H9 (cell line): Measurements from ENCODE around the gene PFDN2. TPM values are rescaled to one million over a fixed set of nuclear protein-coding genes. Genes with fewer than 3 reads are reported as not detected.

Experiments
- DNase-seq: peaks from one replicate; pipeline ENCODE4 v3.0.0-alpha.2; 2017
- H2AFZ ChIP-seq: one replicate; pipeline ENCODE4 v1.6.1; 2013; ENCODE audit warnings: mild to moderate bottlenecking, low read length, control low read depth, moderate library complexity
- H2AK5ac ChIP-seq: 2 replicates; pipeline ENCODE4 v1.6.1; 2013; ENCODE audit warnings: low read length, control low read depth, mixed read lengths; ENCODE audit not compliant: insufficient read length
- H2BK120ac ChIP-seq: one replicate; pipeline ENCODE4 v1.6.1; 2013; ENCODE audit warnings: low read depth, mild to moderate bottlenecking, low read length, control low read depth, inconsistent platforms; ENCODE audit not compliant: poor library complexity, severe bottlenecking
- H2BK12ac ChIP-seq: 2 replicates; pipeline ENCODE4 v1.6.1; 2013; ENCODE audit warnings: low read length, control low read depth, mixed read lengths, low read depth; ENCODE audit not compliant: insufficient read length
- H2BK15ac ChIP-seq: 2 replicates; pipeline ENCODE4 v1.6.1; 2013; ENCODE audit warnings: low read depth, low read length, control low read depth
- H2BK20ac ChIP-seq: one replicate; pipeline ENCODE4 v1.6.1; 2013; ENCODE audit warnings: low read depth, mild to moderate bottlenecking, low read length, control low read depth, inconsistent platforms; ENCODE audit not compliant: poor library complexity, severe bottlenecking
- H2BK5ac ChIP-seq: 2 replicates; pipeline ENCODE4 v1.6.1; 2013; ENCODE audit warnings: low read length, control low read depth, mixed read lengths; ENCODE audit not compliant: insufficient read length
- H3K14ac ChIP-seq: 2 replicates; pipeline ENCODE4 v1.6.1; 2013; ENCODE audit warnings: low read length, control low read depth; ENCODE audit not compliant: insufficient read depth
- H3K18ac ChIP-seq: 2 replicates; pipeline ENCODE4 v1.6.1; 2013; ENCODE audit warnings: low read depth, mild to moderate bottlenecking, mixed read lengths, low read length, control low read depth; ENCODE audit not compliant: insufficient read length
- H3K23ac ChIP-seq: 2 replicates; pipeline ENCODE4 v1.6.1; 2013; ENCODE audit warnings: low read length, control low read depth, mixed read lengths, low read depth; ENCODE audit not compliant: insufficient read length
- H3K23me2 ChIP-seq: 2 replicates; pipeline ENCODE4 v1.6.1; 2013; ENCODE audit warnings: low read depth, mild to moderate bottlenecking, mixed read lengths, low read length, control low read depth; ENCODE audit not compliant: insufficient read length, poor library complexity, severe bottlenecking
- H3K27ac ChIP-seq: 2 replicates; pipeline ENCODE4 v1.5.1; 2013; ENCODE audit warnings: low read length, control low read depth, mixed read lengths, low read depth; ENCODE audit not compliant: insufficient read length
- H3K27me3 ChIP-seq: 2 replicates; pipeline ENCODE4 v1.6.1; 2013; ENCODE audit warnings: low read length, control low read depth, inconsistent platforms; ENCODE audit not compliant: insufficient read depth
- H3K4ac ChIP-seq: 2 replicates; pipeline ENCODE4 v1.6.1; 2013; ENCODE audit warnings: low read depth, mild to moderate bottlenecking, control low read depth, inconsistent platforms, low read length, moderate library complexity
- H3K4me1 ChIP-seq: 2 replicates; pipeline ENCODE4 v1.6.1; 2013; ENCODE audit warnings: low read length, control low read depth, inconsistent platforms; ENCODE audit not compliant: insufficient read depth
- H3K4me2 ChIP-seq: 2 replicates; pipeline ENCODE4 v1.6.1; 2013; ENCODE audit warnings: low read length, control low read depth, mixed read lengths; ENCODE audit not compliant: insufficient read length, insufficient read depth
- H3K56ac ChIP-seq: 2 replicates; pipeline ENCODE4 v1.6.1; 2013; ENCODE audit warnings: low read depth, mild to moderate bottlenecking, mixed read lengths, low read length, control low read depth; ENCODE audit not compliant: insufficient read length
- H3K79me1 ChIP-seq: 2 replicates; pipeline ENCODE4 v1.6.1; 2013; ENCODE audit warnings: low read depth, mild to moderate bottlenecking, moderate library complexity, low read length, control low read depth, inconsistent platforms; ENCODE audit not compliant: insufficient read depth, poor library complexity, severe bottlenecking
- H3K79me2 ChIP-seq: 2 replicates; pipeline ENCODE4 v1.6.1; 2013; ENCODE audit warnings: low read length, control low read depth, inconsistent platforms; ENCODE audit not compliant: insufficient read depth
- H3K9ac ChIP-seq: 2 replicates; pipeline ENCODE4 v1.6.1; 2013; ENCODE audit warnings: low read length, control low read depth, mixed read lengths; ENCODE audit not compliant: insufficient read length; ENCODE audit errors: extremely low read depth
- H3K9me3 ChIP-seq: one replicate; pipeline ENCODE4 v1.6.1; 2013; ENCODE audit warnings: low read depth, low read length, inconsistent platforms; ENCODE audit not compliant: control insufficient read depth
- H3T11ph ChIP-seq: one replicate; pipeline ENCODE4 v1.6.1; 2013; ENCODE audit warnings: mild to moderate bottlenecking, low read length, control low read depth, inconsistent platforms
- H4K20me1 ChIP-seq: one replicate; pipeline ENCODE4 v1.6.1; 2013; ENCODE audit not compliant: control insufficient read depth, insufficient read length, insufficient read depth
- H4K5ac ChIP-seq: 2 replicates; pipeline ENCODE4 v1.6.1; 2013; ENCODE audit warnings: low read depth, mild to moderate bottlenecking, mixed read lengths, low read length, control low read depth; ENCODE audit not compliant: insufficient read length
- H4K8ac ChIP-seq: replicated peaks from 2 replicates; pipeline ENCODE4 v1.6.1; 2013; ENCODE audit warnings: low read length, control low read depth, mixed read lengths, low read depth; ENCODE audit not compliant: insufficient read length
- H4K91ac ChIP-seq: 2 replicates; pipeline ENCODE4 v1.6.1; 2013; ENCODE audit warnings: low read depth, mild to moderate bottlenecking, moderate library complexity, mixed read lengths, low read length, control low read depth; ENCODE audit not compliant: insufficient read length
- H3K27ac Mint-ChIP-seq, 3 experiments: 2 replicates in 2 of 3; 3 replicates in 1 of 3; pipeline ENCODE4 v1.8.0; 2020 to 2021; ENCODE audit warnings: mixed read lengths in 3 of 3, mild to moderate bottlenecking in 1 of 3, moderate library complexity in 1 of 3
- H3K27me3 Mint-ChIP-seq: 2 replicates; pipeline ENCODE4 v1.8.0; 2021; ENCODE audit warnings: low read depth, mild to moderate bottlenecking, moderate library complexity, mixed read lengths
- H3K36me3 Mint-ChIP-seq, 3 experiments: 2 replicates in 2 of 3; 3 replicates in 1 of 3; pipeline ENCODE4 v1.8.0; 2020 to 2021; ENCODE audit warnings: low read depth in 3 of 3, mixed read lengths in 3 of 3; ENCODE audit not compliant: insufficient read depth in 1 of 3
- H3K4me1 Mint-ChIP-seq, 2 experiments: 2 replicates each; pipeline ENCODE4 v1.8.0; 2020; ENCODE audit warnings: mixed read lengths in 2 of 2
- H3K4me3 Mint-ChIP-seq, 2 experiments: 2 replicates in 1 of 2; 3 replicates in 1 of 2; pipeline ENCODE4 v1.8.0; 2020 to 2021; ENCODE audit warnings: mild to moderate bottlenecking in 2 of 2, mixed read lengths in 2 of 2, moderate library complexity in 1 of 2
- H3K9me3 Mint-ChIP-seq, 2 experiments: 2 replicates in 1 of 2; 3 replicates in 1 of 2; pipeline ENCODE4 v1.8.0; 2020; ENCODE audit warnings: mild to moderate bottlenecking in 2 of 2, mixed read lengths in 2 of 2, moderate library complexity in 1 of 2
- WGBS: extraction: QIAGEN DNeasy Blood & Tissue Kit; methylation state at CpG from one replicate; pipeline ENCODE4 v1.1.7; 2013; ENCODE audit warnings: missing lambda C conversion rate, low lambda C conversion rate, mixed read lengths; ENCODE audit not compliant: insufficient read length; ENCODE audit errors: extremely low coverage; 5-methylcytosine and 5-hydroxymethylcytosine counted together
- total RNA-seq: library from RNA; stranded (reverse); gene quantifications from 2 replicates; pipeline ENCODE4 v1.2.1, GENCODE V29; 2021
- TF ChIP-seq, protein P1 (sequence below): fragments of 200-600 bp; sonication (generic); conservative IDR thresholded peaks from 3 replicates; pipeline ENCODE4 v1.8.0; 2021; ENCODE audit warnings: antibody characterized with exemption, mild to moderate bottlenecking

PFDN2 gene
- total RNA-seq, 1 experiment from 2014 or later: 71.8 TPM

DNA sequence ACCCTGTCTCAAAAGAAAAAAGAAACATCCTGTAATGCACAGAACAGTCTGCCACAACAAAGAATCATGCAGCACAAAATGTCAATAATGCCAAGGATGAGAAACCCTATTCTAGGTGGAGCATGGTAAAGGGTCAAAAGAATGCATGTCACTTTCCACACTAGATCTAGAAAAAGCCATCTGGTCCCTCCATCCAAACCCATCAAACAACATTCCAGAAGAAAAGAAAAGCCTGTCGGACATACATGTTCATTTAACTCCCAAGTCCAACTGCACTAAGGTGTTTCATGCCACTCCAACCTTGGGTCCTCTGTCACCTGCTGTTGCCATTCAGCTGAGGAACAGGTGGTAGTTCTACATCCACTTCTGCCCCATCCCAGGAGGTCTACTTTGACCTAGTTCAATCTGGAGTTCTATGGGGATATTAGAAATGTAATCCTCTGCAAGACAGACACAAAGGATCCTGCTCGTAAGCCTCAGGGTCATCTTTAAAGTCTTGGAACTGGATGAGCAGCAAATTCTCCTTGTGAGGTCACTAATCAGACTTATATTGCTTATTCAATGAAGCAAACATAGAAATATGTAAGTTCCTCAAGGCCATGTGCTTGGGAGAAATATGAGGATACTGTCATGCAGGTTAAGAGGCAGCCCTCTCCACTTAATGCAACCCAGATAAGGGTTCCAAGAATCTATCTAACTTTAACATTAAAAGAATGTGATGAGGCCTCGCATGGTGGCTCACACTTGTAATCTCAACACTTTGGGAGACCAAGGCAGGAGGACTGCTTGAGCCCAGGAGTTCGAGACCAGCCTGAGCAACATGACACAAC lies 11.0 kb upstream of the PFDN2 start:
- no peak overlapping the region for H3K4me2 ChIP-seq
- no peaks in the 10 kb centered on the region for H3K27me3 ChIP-seq
- H3K4me1 ChIP-seq: no peaks in the 10 kb centered on the region
- TF ChIP-seq, protein P1, sequence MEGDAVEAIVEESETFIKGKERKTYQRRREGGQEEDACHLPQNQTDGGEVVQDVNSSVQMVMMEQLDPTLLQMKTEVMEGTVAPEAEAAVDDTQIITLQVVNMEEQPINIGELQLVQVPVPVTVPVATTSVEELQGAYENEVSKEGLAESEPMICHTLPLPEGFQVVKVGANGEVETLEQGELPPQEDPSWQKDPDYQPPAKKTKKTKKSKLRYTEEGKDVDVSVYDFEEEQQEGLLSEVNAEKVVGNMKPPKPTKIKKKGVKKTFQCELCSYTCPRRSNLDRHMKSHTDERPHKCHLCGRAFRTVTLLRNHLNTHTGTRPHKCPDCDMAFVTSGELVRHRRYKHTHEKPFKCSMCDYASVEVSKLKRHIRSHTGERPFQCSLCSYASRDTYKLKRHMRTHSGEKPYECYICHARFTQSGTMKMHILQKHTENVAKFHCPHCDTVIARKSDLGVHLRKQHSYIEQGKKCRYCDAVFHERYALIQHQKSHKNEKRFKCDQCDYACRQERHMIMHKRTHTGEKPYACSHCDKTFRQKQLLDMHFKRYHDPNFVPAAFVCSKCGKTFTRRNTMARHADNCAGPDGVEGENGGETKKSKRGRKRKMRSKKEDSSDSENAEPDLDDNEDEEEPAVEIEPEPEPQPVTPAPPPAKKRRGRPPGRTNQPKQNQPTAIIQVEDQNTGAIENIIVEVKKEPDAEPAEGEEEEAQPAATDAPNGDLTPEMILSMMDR: no peak
- H2AFZ ChIP-seq: no peak overlapping the region
- peaks cover 5% of the 10 kb centered on the region for H3K79me1 ChIP-seq
- Mint-ChIP-seq H3K27me3 (no peaks in the 10 kb centered on the region), H3K4me1 (peaks cover 18 to 19% of the 10 kb centered on the region in 2 experiments), H3K27ac (no peak overlapping the region), H3K4me3 (no peak overlapping the region), H3K36me3 (peaks cover 19 to 58% (median 56%) of the 10 kb centered on the region in 3 experiments; a peak in 6 of 7 replicates), H3K9me3 (no peaks in the 10 kb centered on the region; a peak in 1 of 5 replicates)
- H3T11ph ChIP-seq: no peak overlapping the region
- no peaks in the 10 kb centered on the region for H4K20me1 ChIP-seq
- H4K8ac ChIP-seq: no peak overlapping the region
- no peak for DNase-seq
- 0 out of 2 replicates have a peak, but pooled peaks cover 4% of the 10 kb centered on the region for H3K79me2 ChIP-seq
- H3K14ac ChIP-seq: no peak overlapping the region
- H2BK120ac ChIP-seq: no peak overlapping the region
- no peak overlapping the region for H3K9ac ChIP-seq
- peaks cover 13% of the 10 kb centered on the region for H3K23me2 ChIP-seq
- no peak overlapping the region for H4K5ac ChIP-seq
- H2BK12ac ChIP-seq: no peak overlapping the region
- no peaks in the 10 kb centered on the region for H3K9me3 ChIP-seq
- H3K56ac ChIP-seq: no peak overlapping the region
- H2BK5ac ChIP-seq: no peak overlapping the region
- no peak overlapping the region for H3K18ac ChIP-seq
- H2BK15ac ChIP-seq: no peak overlapping the region
- no peak overlapping the region for H2AK5ac ChIP-seq
- H3K27ac ChIP-seq: no peak overlapping the region
- no peak overlapping the region for H3K23ac ChIP-seq
- H2BK20ac ChIP-seq: no peak overlapping the region
- no CpG with 5 or more reads among the region's 4 CpGs for WGBS
- no peak overlapping the region for H4K91ac ChIP-seq
- H3K4ac ChIP-seq: no peak overlapping the region
